ENCODE data around the gene MTM1.

The MTM1 gene

GRCh38 chrX:150692296-150692695, 123.9 kb downstream of the MTM1 start:
- no peaks in the 10 kb centered on the region for H3K36me3 ChIP-seq (ENCODE audit: insufficient read depth, low read length)
- peak overlapping the region; percentile 84 for H3K4me3 ChIP-seq (ENCODE audit: low read length, poor library complexity, severe bottlenecking)
- H3K4me2 ChIP-seq (ENCODE audit: low read depth, low read length, poor library complexity, severe bottlenecking) = peak overlapping the region; percentile 83
- no peaks in the 10 kb centered on the region for H3K27me3 ChIP-seq (ENCODE audit: insufficient read depth, low read length, poor library complexity, severe bottlenecking)
- peaks cover 45% of the 10 kb centered on the region for H3K4me1 ChIP-seq (ENCODE audit: insufficient read depth, low read length, poor library complexity, severe bottlenecking)
- H3F3A ChIP-seq (ENCODE audit: low read depth) = no peaks in the 10 kb centered on the region; the same call in 1 of the 2 replicates
- no peak for TF ChIP-seq EZH2phosphoT487 (IDR thresholded peaks at IDR 0.05; ENCODE audit: borderline replicate concordance)
- TF ChIP-seq, protein P1, sequence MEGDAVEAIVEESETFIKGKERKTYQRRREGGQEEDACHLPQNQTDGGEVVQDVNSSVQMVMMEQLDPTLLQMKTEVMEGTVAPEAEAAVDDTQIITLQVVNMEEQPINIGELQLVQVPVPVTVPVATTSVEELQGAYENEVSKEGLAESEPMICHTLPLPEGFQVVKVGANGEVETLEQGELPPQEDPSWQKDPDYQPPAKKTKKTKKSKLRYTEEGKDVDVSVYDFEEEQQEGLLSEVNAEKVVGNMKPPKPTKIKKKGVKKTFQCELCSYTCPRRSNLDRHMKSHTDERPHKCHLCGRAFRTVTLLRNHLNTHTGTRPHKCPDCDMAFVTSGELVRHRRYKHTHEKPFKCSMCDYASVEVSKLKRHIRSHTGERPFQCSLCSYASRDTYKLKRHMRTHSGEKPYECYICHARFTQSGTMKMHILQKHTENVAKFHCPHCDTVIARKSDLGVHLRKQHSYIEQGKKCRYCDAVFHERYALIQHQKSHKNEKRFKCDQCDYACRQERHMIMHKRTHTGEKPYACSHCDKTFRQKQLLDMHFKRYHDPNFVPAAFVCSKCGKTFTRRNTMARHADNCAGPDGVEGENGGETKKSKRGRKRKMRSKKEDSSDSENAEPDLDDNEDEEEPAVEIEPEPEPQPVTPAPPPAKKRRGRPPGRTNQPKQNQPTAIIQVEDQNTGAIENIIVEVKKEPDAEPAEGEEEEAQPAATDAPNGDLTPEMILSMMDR (conservative IDR thresholded peaks at IDR 0.05; ENCODE audit: low read length) = no peak
- no peaks in the 10 kb centered on the region for H3K9me2 ChIP-seq (replicated peaks; ENCODE audit: low read depth, low read length)
- peaks cover 39% of the 10 kb centered on the region for H3K79me2 ChIP-seq (ENCODE audit: insufficient read depth, low read length)
- H2AFZ ChIP-seq (ENCODE audit: low read length) = peak overlapping the region; percentile 89; the same call in 1 of the 2 replicates
- H4K20me1 ChIP-seq (ENCODE audit: insufficient read depth, low read length, poor library complexity, severe bottlenecking) = peaks cover 11% of the 10 kb centered on the region
- H3K9ac ChIP-seq (ENCODE audit: low read depth, low read length, poor library complexity, severe bottlenecking) = peak overlapping the region; percentile 78
- no peaks in the 10 kb centered on the region for H3K9me3 ChIP-seq (ENCODE audit: insufficient read depth, low read depth, low read length)

GRCh38 chrX:150692831-150693724, 124.7 kb downstream of the MTM1 start, which contains the start of gene MTMR1:
TSS of gene MTMR1 (plus strand) at chrX:150693396. CDS start at chrX:150693531, 135 bp downstream.
- peak within 1 kb of the TSS; percentile 83 for H3K4me2 ChIP-seq (ENCODE audit: low read depth, low read length, poor library complexity, severe bottlenecking)
- no peaks in the 10 kb centered on the region for H3K9me3 ChIP-seq (ENCODE audit: insufficient read depth, low read depth, low read length)
- H3K27me3 ChIP-seq (ENCODE audit: insufficient read depth, low read length, poor library complexity, severe bottlenecking) = no peaks in the 10 kb centered on the region
- peak within 1 kb of the TSS; percentile 78 for H3K9ac ChIP-seq (ENCODE audit: low read depth, low read length, poor library complexity, severe bottlenecking)
- peaks cover 47% of the 10 kb centered on the region for H3K4me1 ChIP-seq (ENCODE audit: insufficient read depth, low read length, poor library complexity, severe bottlenecking)
- TF ChIP-seq EZH2phosphoT487 (IDR thresholded peaks at IDR 0.05; ENCODE audit: borderline replicate concordance) = no peak
- TF ChIP-seq, protein P1 (conservative IDR thresholded peaks at IDR 0.05; ENCODE audit: low read length) = no peak
- H3F3A ChIP-seq (ENCODE audit: low read depth) = no peaks in the 10 kb centered on the region; the same call in 1 of the 2 replicates
- H3K4me3 ChIP-seq (ENCODE audit: low read length, poor library complexity, severe bottlenecking) = peak within 1 kb of the TSS; percentile 84
- H3K9me2 ChIP-seq (replicated peaks; ENCODE audit: low read depth, low read length) = no peaks in the 10 kb centered on the region
- H3K36me3 ChIP-seq (ENCODE audit: insufficient read depth, low read length) = no peaks in the 10 kb centered on the region
- peaks cover 11% of the 10 kb centered on the region for H4K20me1 ChIP-seq (ENCODE audit: insufficient read depth, low read length, poor library complexity, severe bottlenecking)
- H2AFZ ChIP-seq (ENCODE audit: low read length) = peak within 1 kb of the TSS; percentile 89
- peaks cover 46% of the 10 kb centered on the region for H3K79me2 ChIP-seq (ENCODE audit: insufficient read depth, low read length)

DNA sequence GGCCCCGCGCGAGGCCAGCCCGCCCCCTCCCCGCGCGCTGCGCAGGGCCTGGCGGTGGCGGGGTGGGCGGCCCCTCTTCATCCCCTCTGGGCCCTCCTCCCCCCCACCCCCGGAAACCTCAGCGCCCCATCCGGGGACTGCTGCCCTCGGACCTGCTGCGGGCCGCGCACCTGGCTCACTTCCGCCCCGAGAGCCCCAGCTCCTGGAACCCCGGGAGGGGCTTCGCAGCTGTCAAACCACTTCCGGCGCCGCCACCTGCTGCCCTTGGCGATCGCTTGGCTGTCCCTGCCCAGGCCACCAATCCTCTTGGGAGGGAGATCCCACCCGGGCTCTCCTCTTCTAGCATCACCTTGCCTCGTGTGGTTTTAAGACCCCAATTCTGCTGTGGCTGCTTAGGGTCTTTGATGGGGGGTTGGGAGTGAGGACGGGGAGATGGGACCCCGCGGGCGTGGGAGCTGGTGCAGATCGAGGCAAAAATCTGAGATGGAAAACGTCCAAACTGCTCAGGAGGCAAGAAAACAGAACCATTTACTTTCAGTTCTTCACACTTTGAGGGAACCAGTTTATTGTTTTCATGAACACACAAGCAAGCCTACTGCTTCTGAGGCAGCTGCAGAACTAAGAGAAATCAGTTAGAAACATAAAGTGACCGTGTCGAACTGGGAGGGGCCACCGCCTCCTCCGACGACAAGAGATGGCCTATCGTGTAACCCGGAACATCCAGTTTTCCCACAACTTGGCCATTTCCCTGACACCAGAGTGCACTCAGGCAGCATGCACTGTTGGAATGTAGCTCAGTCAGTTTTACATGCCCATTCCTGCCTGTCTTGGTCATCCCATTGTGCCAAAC, 125.5 kb downstream of the MTM1 start:
- Histone ChIP-seq H3K9ac (ENCODE audit: low read depth, low read length, poor library complexity, severe bottlenecking) (peak overlapping the region; percentile 66), H3K4me3 (ENCODE audit: low read length, poor library complexity, severe bottlenecking) (peak overlapping the region; percentile 83), H3K79me2 (ENCODE audit: insufficient read depth, low read length) (peaks cover 47% of the 10 kb centered on the region), H3K4me1 (ENCODE audit: insufficient read depth, low read length, poor library complexity, severe bottlenecking) (peaks cover 40% of the 10 kb centered on the region), H3K9me2 (replicated peaks; ENCODE audit: low read depth, low read length) (no peaks in the 10 kb centered on the region), H3K27me3 (ENCODE audit: insufficient read depth, low read length, poor library complexity, severe bottlenecking) (no peaks in the 10 kb centered on the region), H4K20me1 (ENCODE audit: insufficient read depth, low read length, poor library complexity, severe bottlenecking) (peaks cover 11% of the 10 kb centered on the region), H3K36me3 (ENCODE audit: insufficient read depth, low read length) (no peaks in the 10 kb centered on the region), H3K9me3 (ENCODE audit: insufficient read depth, low read depth, low read length) (no peaks in the 10 kb centered on the region), H3F3A (ENCODE audit: low read depth) (no peaks in the 10 kb centered on the region; the same call in 1 of the 2 replicates), H3K4me2 (ENCODE audit: low read depth, low read length, poor library complexity, severe bottlenecking) (peak overlapping the region; percentile 82), H2AFZ (ENCODE audit: low read length) (no peak overlapping the region)
- TF ChIP-seq, protein P1 (conservative IDR thresholded peaks at IDR 0.05; ENCODE audit: low read length) = no peak
- no peak for TF ChIP-seq EZH2phosphoT487 (IDR thresholded peaks at IDR 0.05; ENCODE audit: borderline replicate concordance)
